ENCODE results near the gene PPP4R1. TPM values are rescaled to one million over a fixed set of nuclear protein-coding genes. Genes with fewer than 3 reads are reported as not detected.

PPP4R1 gene
- total RNA-seq, 1 donor from 2014 or later = 110 TPM

- DNase-seq = no peak
Measured at GRCh38 chr18:9587924-9588323, 26.4 kb downstream of the PPP4R1 start.

- no peak for DNase-seq
Measured at GRCh38 chr18:9586814-9587213, 27.5 kb downstream of the PPP4R1 start.

- DNase-seq = no peak
Measured at GRCh38 chr18:9581667-9582066, 32.7 kb downstream of the PPP4R1 start.

- no peak for DNase-seq
Measured at GRCh38 chr18:9578306-9578705, 36.1 kb downstream of the PPP4R1 start.

GRCh38 chr18:9577361-9577760 is 37.0 kb downstream of the PPP4R1 start:
- DNase-seq = no peak

- peak; percentile 91 for DNase-seq
Measured at GRCh38 chr18:9575558-9575957, 38.8 kb downstream of the PPP4R1 start.

GRCh38 chr18:9574473-9575115 is 39.8 kb downstream of the PPP4R1 start:
- no peak for DNase-seq

GRCh38 chr18:9571546-9571945 is 42.8 kb downstream of the PPP4R1 start:
- DNase-seq = no peak

- DNase-seq = no peak
Measured at GRCh38 chr18:9570255-9570654, 44.1 kb downstream of the PPP4R1 start.

- no peak for DNase-seq
Measured at GRCh38 chr18:9569178-9569577, 45.2 kb downstream of the PPP4R1 start.

GRCh38 chr18:9568186-9568585 is 46.2 kb downstream of the PPP4R1 start:
- no peak for DNase-seq

GRCh38 chr18:9565407-9565806 is 49.0 kb downstream of the PPP4R1 start:
- no peak for DNase-seq

GRCh38 chr18:9563331-9563730 is 51.0 kb downstream of the PPP4R1 start:
- no peak for DNase-seq

GRCh38 chr18:9562584-9562983 is 51.8 kb downstream of the PPP4R1 start:
- DNase-seq = no peak

- no peak for DNase-seq
Measured at GRCh38 chr18:9561759-9562158, 52.6 kb downstream of the PPP4R1 start.

GRCh38 chr18:9559253-9559652 is 55.1 kb downstream of the PPP4R1 start:
- DNase-seq = no peak

GRCh38 chr18:9558387-9559064 is 55.8 kb downstream of the PPP4R1 start:
- no peak for DNase-seq

GRCh38 chr18:9557250-9557943 is 57.0 kb downstream of the PPP4R1 start:
- DNase-seq = no peak

- no peak for DNase-seq
Measured at GRCh38 chr18:9552616-9553015, 61.7 kb downstream of the PPP4R1 start.

- DNase-seq = no peak
Measured at GRCh38 chr18:9552191-9552590, 62.2 kb downstream of the PPP4R1 start.

GRCh38 chr18:9550429-9550828 is 63.9 kb downstream of the PPP4R1 start:
- no peak for DNase-seq

- DNase-seq = no peak
Measured at GRCh38 chr18:9549405-9549804, 65.0 kb downstream of the PPP4R1 start.

GRCh38 chr18:9547782-9548181 is 66.6 kb downstream of the PPP4R1 start:
- no peak for DNase-seq

GRCh38 chr18:9546468-9546867 is 67.9 kb downstream of the PPP4R1 start:
- DNase-seq = no peak
